ENCODE results near the gene GDF11. TPM values are rescaled to one million over a fixed set of nuclear protein-coding genes. Genes with fewer than 3 reads are reported as not detected.
A peak's percentile ranks its signal among the peaks of the same experiment; 100 is the strongest.

Gene GDF11
- total and polyA plus RNA-seq, 2 of the 4 experiments (the other 2 are of a cell fraction) = 2.7 to 12.9 TPM

GRCh38 chr12:55728939-55729818, 13.7 kb upstream of the GDF11 start, which contains the start of gene CD63 (continued):
- peak; percentile 97 for TF ChIP-seq USF2 (IDR thresholded peaks at IDR 0.05; ENCODE audit: low read depth, low read length)

Data from IMR-90 (cell line).